ENCODE results near the gene QSER1.

DNA sequence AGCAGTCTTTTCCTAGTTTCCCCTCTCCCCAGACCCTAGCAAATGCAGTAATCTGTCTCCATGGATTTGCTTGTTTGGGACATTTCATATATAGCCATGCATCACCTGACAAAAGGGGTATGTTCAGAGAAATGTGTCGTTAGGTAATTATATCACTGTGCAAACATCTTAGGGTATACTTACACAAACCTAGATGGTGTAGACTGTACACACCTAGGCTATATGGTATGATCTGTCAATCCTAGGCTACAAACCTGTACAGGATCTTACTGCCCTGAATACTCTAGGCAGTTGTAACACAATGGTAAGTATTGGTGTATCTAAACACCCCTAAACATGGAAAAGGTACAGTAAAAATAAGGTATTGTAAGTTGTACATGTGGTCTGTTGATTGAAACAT lies 23.8 kb downstream of the QSER1 start:
- TF ChIP-seq CTCF (IDR thresholded peaks at IDR 0.05 in 2 of 3, conservative IDR thresholded peaks at IDR 0.05 in 1 of 3; ENCODE audit: control insufficient read depth in 2 of 3, extremely low read depth in 1 of 3, insufficient read depth in 1 of 3, low read depth in 3 of 3, low read length in 3 of 3) (no peak), CREB1 (IDR thresholded peaks at IDR 0.05; ENCODE audit: low read depth) (no peak), SMC3 (IDR thresholded peaks at IDR 0.05; ENCODE audit: borderline replicate concordance, low read length) (no peak), SMARCA5 (IDR thresholded peaks at IDR 0.05) (no peak), ESRRA (IDR thresholded peaks at IDR 0.05; ENCODE audit: low read length) (no peak), USF2 (IDR thresholded peaks at IDR 0.05; ENCODE audit: borderline replicate concordance, low read depth, low read length) (no peak), ZZZ3 (IDR thresholded peaks at IDR 0.05; ENCODE audit: control insufficient read depth, insufficient read length, low read depth) (no peak), JUND (IDR thresholded peaks at IDR 0.05; ENCODE audit: low read depth, low read length) (no peak), CBFB (IDR thresholded peaks at IDR 0.05; ENCODE audit: low read depth) (no peak), ATF7 (IDR thresholded peaks at IDR 0.05; ENCODE audit: low read depth) (no peak)
- TF ChIP-seq, protein P1, sequence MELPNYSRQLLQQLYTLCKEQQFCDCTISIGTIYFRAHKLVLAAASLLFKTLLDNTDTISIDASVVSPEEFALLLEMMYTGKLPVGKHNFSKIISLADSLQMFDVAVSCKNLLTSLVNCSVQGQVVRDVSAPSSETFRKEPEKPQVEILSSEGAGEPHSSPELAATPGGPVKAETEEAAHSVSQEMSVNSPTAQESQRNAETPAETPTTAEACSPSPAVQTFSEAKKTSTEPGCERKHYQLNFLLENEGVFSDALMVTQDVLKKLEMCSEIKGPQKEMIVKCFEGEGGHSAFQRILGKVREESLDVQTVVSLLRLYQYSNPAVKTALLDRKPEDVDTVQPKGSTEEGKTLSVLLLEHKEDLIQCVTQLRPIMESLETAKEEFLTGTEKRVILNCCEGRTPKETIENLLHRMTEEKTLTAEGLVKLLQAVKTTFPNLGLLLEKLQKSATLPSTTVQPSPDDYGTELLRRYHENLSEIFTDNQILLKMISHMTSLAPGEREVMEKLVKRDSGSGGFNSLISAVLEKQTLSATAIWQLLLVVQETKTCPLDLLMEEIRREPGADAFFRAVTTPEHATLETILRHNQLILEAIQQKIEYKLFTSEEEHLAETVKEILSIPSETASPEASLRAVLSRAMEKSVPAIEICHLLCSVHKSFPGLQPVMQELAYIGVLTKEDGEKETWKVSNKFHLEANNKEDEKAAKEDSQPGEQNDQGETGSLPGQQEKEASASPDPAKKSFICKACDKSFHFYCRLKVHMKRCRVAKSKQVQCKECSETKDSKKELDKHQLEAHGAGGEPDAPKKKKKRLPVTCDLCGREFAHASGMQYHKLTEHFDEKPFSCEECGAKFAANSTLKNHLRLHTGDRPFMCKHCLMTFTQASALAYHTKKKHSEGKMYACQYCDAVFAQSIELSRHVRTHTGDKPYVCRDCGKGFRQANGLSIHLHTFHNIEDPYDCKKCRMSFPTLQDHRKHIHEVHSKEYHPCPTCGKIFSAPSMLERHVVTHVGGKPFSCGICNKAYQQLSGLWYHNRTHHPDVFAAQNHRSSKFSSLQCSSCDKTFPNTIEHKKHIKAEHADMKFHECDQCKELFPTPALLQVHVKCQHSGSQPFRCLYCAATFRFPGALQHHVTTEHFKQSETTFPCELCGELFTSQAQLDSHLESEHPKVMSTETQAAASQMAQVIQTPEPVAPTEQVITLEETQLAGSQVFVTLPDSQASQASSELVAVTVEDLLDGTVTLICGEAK (IDR thresholded peaks at IDR 0.05; ENCODE audit: borderline replicate concordance) = no peak
- TF ChIP-seq, protein P2, sequence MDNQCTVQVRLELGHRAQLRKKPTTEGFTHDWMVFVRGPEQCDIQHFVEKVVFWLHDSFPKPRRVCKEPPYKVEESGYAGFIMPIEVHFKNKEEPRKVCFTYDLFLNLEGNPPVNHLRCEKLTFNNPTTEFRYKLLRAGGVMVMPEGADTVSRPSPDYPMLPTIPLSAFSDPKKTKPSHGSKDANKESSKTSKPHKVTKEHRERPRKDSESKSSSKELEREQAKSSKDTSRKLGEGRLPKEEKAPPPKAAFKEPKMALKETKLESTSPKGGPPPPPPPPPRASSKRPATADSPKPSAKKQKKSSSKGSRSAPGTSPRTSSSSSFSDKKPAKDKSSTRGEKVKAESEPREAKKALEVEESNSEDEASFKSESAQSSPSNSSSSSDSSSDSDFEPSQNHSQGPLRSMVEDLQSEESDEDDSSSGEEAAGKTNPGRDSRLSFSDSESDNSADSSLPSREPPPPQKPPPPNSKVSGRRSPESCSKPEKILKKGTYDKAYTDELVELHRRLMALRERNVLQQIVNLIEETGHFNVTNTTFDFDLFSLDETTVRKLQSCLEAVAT (IDR thresholded peaks at IDR 0.05) = no peak

Measured in GM12878 (cell line).